Adrenal gland (tissue), 5 donors: Measurements from ENCODE around the gene HHEX.

Experiments used
- CTCF ChIP-seq, 6 experiments: fragments of 450-650 bp in 4 of 6; fragments of 200-600 bp in 2 of 6; sonication (generic) in 1 of 6; IDR thresholded peaks; 1 replicate in 5 of 6; 2 replicates in 1 of 6; pipeline versions ENCODE4 v1.5.1 to v1.8.0; 2016 to 2021; ENCODE audit warnings: antibody characterized with exemption in 6 of 6, mild to moderate bottlenecking in 2 of 6, moderate library complexity in 1 of 6
- POLR2A ChIP-seq, 2 donors: fragments of 450-650 bp; IDR thresholded peaks; one replicate each; pipeline ENCODE4 v1.6.1; 2017; ENCODE audit warnings: antibody characterized with exemption in 2 of 2, mild to moderate bottlenecking in 2 of 2, moderate library complexity in 1 of 2
- donor health status: DM: no; HTN: no; CAD: no.

GRCh38 chr10:92702301-92702916 lies 12.7 kb downstream of the HHEX start:
- TF ChIP-seq POLR2A (IDR thresholded peaks at IDR 0.05) (no peak), CTCF (IDR thresholded peaks at IDR 0.05) (no peak)
